Neural progenitor cell (in vitro differentiated cells): ENCODE results near the gene SF3A1. TPM values are rescaled to one million over a fixed set of nuclear protein-coding genes. Genes with fewer than 3 reads are reported as not detected.

Experiments
- DNase-seq: peaks from one replicate; pipeline ENCODE4 v3.0.0-alpha.2; 2016; ENCODE audit warnings: low spot score
- H2AFZ ChIP-seq: fragments of 200-600 bp; sonication (generic); replicated peaks from 2 replicates; pipeline ENCODE4 v1.6.1; 2016; ENCODE audit warnings: antibody characterized with exemption
- H3F3A ChIP-seq: fragments of 200-600 bp; sonication (generic); 2 replicates; pipeline ENCODE4 v1.6.1; 2016; ENCODE audit warnings: antibody characterized with exemption, low read depth
- H3K27ac ChIP-seq: fragments of 200-600 bp; sonication (generic); 2 replicates; pipeline ENCODE4 v1.5.1; 2016; ENCODE audit warnings: mild to moderate bottlenecking
- H3K27me3 ChIP-seq: fragments of 200-600 bp; sonication (generic); 2 replicates; pipeline ENCODE4 v1.6.1; 2016; ENCODE audit warnings: mild to moderate bottlenecking, moderate library complexity
- H3K36me3 ChIP-seq: fragments of 200-600 bp; sonication (generic); 2 replicates; pipeline ENCODE4 v1.5.1; 2016
- H3K4me1 ChIP-seq: fragments of 200-600 bp; sonication (generic); 2 replicates; pipeline ENCODE4 v1.6.1; 2016; ENCODE audit warnings: mixed run types
- H3K4me2 ChIP-seq: fragments of 200-600 bp; sonication (generic); 2 replicates; pipeline ENCODE4 v1.6.1; 2016
- H3K4me3 ChIP-seq: fragments of 200-600 bp; sonication (generic); 2 replicates; pipeline ENCODE4 v1.5.1; 2016
- H3K79me2 ChIP-seq: fragments of 200-600 bp; sonication (generic); 2 replicates; pipeline ENCODE4 v1.6.1; 2016; ENCODE audit warnings: low read depth
- H3K9ac ChIP-seq: fragments of 200-600 bp; sonication (generic); 2 replicates; pipeline ENCODE4 v1.6.1; 2016
- H3K9me3 ChIP-seq: fragments of 200-600 bp; sonication (generic); 2 replicates; pipeline ENCODE4 v1.5.1; 2016; ENCODE audit warnings: low read depth
- H4K20me1 ChIP-seq: fragments of 200-600 bp; sonication (generic); 2 replicates; pipeline ENCODE4 v1.6.1; 2016; ENCODE audit warnings: low read depth
- H3K27ac Mint-ChIP-seq: 3 replicates; pipeline ENCODE4 v1.8.0; 2021; ENCODE audit warnings: mixed read lengths
- H3K27me3 Mint-ChIP-seq: 2 replicates; pipeline ENCODE4 v1.8.0; 2022; ENCODE audit warnings: low read depth, mild to moderate bottlenecking, inconsistent platforms, moderate library complexity, mixed read lengths; ENCODE audit not compliant: insufficient read depth
- H3K36me3 Mint-ChIP-seq: 3 replicates; pipeline ENCODE4 v1.8.0; 2021; ENCODE audit warnings: mixed read lengths
- H3K4me1 Mint-ChIP-seq: 3 replicates; pipeline ENCODE4 v1.8.0; 2021; ENCODE audit warnings: mixed read lengths
- H3K4me3 Mint-ChIP-seq: 3 replicates; pipeline ENCODE4 v1.8.0; 2021; ENCODE audit warnings: mild to moderate bottlenecking, moderate library complexity, mixed read lengths
- H3K9me3 Mint-ChIP-seq: 3 replicates; pipeline ENCODE4 v1.8.0; 2020; ENCODE audit warnings: mixed read lengths
- CTCF ChIP-seq: fragments of 200-600 bp; sonication (generic); IDR thresholded peaks from 2 replicates; pipeline ENCODE4 v1.5.1; 2017; ENCODE audit warnings: antibody characterized with exemption, mild to moderate bottlenecking
- EZH2 ChIP-seq: fragments of 200-600 bp; sonication (generic); IDR thresholded peaks from 2 replicates; pipeline ENCODE4 v1.6.1; 2017; ENCODE audit warnings: antibody characterized with exemption, mild to moderate bottlenecking, moderate library complexity
- EZH2phosphoT487 ChIP-seq: fragments of 200-600 bp; sonication (generic); IDR thresholded peaks from 2 replicates; pipeline ENCODE4 v1.6.1; 2017; ENCODE audit warnings: antibody characterized with exemption
- total RNA-seq: library from RNA; depleted of rRNA; stranded (reverse); fragments of >200 nt; gene quantifications from 2 replicates; pipeline ENCODE4 v1.2.3, GENCODE V29; 2015; ENCODE audit warnings: low replicate concordance

Gene SF3A1
- total RNA-seq, 1 donor from 2014 or later, result 29.2 TPM

GRCh38 chr22:30289980-30290313, 66.7 kb downstream of the SF3A1 start:
- peaks cover 5% of the 10 kb centered on the region for H3K4me1 Mint-ChIP-seq
- Histone ChIP-seq H3K36me3 (no peaks in the 10 kb centered on the region), H4K20me1 (no peaks in the 10 kb centered on the region), H3K27me3 (no peaks in the 10 kb centered on the region), H3K79me2 (no peaks in the 10 kb centered on the region), H3K4me3 (peak overlapping the region; percentile 81), H2AFZ (peak overlapping the region; percentile 84), H3K4me1 (peaks cover 17% of the 10 kb centered on the region), H3K4me2 (peak overlapping the region; percentile 87), H3F3A (peaks cover 33% of the 10 kb centered on the region), H3K9me3 (no peaks in the 10 kb centered on the region), H3K9ac (no peak overlapping the region), H3K27ac (no peak overlapping the region)
- no peak for DNase-seq
- no peaks in the 10 kb centered on the region for H3K36me3 Mint-ChIP-seq
- TF ChIP-seq CTCF (peak; percentile 11), EZH2 (no peak), EZH2phosphoT487 (no peak)
- H3K4me3 Mint-ChIP-seq, result peak overlapping the region; percentile 84
- no peak overlapping the region for H3K27ac Mint-ChIP-seq
- no peaks in the 10 kb centered on the region for H3K9me3 Mint-ChIP-seq
- peaks cover 4% of the 10 kb centered on the region for H3K27me3 Mint-ChIP-seq

GRCh38 chr22:30289141-30289979, 67.3 kb downstream of the SF3A1 start, which contains the start of gene CASTOR1:
TSS of gene CASTOR1 (minus strand) at chr22:30289505. CDS start at chr22:30289497, 8 bp downstream.
- H3K9me3 Mint-ChIP-seq, result no peaks in the 10 kb centered on the region
- no peaks in the 10 kb centered on the region for H3K36me3 Mint-ChIP-seq
- peaks cover 5% of the 10 kb centered on the region for H3K4me1 Mint-ChIP-seq
- no peaks in the 10 kb centered on the region for H3K27me3 ChIP-seq
- peaks cover 33% of the 10 kb centered on the region for H3F3A ChIP-seq
- peak within 1 kb of the TSS; percentile 84 for H2AFZ ChIP-seq
- H4K20me1 ChIP-seq, result no peaks in the 10 kb centered on the region
- H3K27ac Mint-ChIP-seq, result no peak within 1 kb of the TSS
- no peaks in the 10 kb centered on the region for H3K36me3 ChIP-seq
- DNase-seq, result peak; percentile 99
- peak within 1 kb of the TSS; percentile 87 for H3K4me2 ChIP-seq
- H3K27ac ChIP-seq, result no peak within 1 kb of the TSS
- no peaks in the 10 kb centered on the region for H3K9me3 ChIP-seq
- peaks cover 17% of the 10 kb centered on the region for H3K4me1 ChIP-seq
- TF ChIP-seq EZH2 (peak; percentile 1), CTCF (no peak), EZH2phosphoT487 (no peak)
- H3K9ac ChIP-seq, result peak within 1 kb of the TSS; percentile 24
- peak within 1 kb of the TSS; percentile 85 for H3K4me3 Mint-ChIP-seq
- H3K27me3 Mint-ChIP-seq, result peaks cover 4% of the 10 kb centered on the region
- H3K79me2 ChIP-seq, result no peaks in the 10 kb centered on the region
- H3K4me3 ChIP-seq, result peak within 1 kb of the TSS; percentile 81

GRCh38 chr22:30288419-30289140, 68.1 kb downstream of the SF3A1 start:
- Histone ChIP-seq H3K27me3 (no peaks in the 10 kb centered on the region), H3K4me1 (peaks cover 17% of the 10 kb centered on the region), H2AFZ (peak overlapping the region; percentile 81), H3K79me2 (no peaks in the 10 kb centered on the region), H3K4me3 (peak overlapping the region; percentile 81), H4K20me1 (no peaks in the 10 kb centered on the region), H3K36me3 (no peaks in the 10 kb centered on the region), H3K9ac (peak overlapping the region; percentile 24), H3K9me3 (no peaks in the 10 kb centered on the region), H3K4me2 (peak overlapping the region; percentile 87), H3F3A (peaks cover 33% of the 10 kb centered on the region), H3K27ac (no peak overlapping the region)
- no peaks in the 10 kb centered on the region for H3K9me3 Mint-ChIP-seq
- H3K36me3 Mint-ChIP-seq, result no peaks in the 10 kb centered on the region
- H3K27ac Mint-ChIP-seq, result no peak overlapping the region
- peak; percentile 24 for DNase-seq
- H3K27me3 Mint-ChIP-seq, result peaks cover 4% of the 10 kb centered on the region
- TF ChIP-seq CTCF, result no peak
- no peak for TF ChIP-seq EZH2
- no peak for TF ChIP-seq EZH2phosphoT487
- peaks cover 5% of the 10 kb centered on the region for H3K4me1 Mint-ChIP-seq
- peak overlapping the region; percentile 85 for H3K4me3 Mint-ChIP-seq
